DND-41 (cell line): ENCODE measurements around the gene COPS8.

Source experiments
- ATAC-seq: fragments of 200-7000 bp; cut with Tn5 transposase; 3 replicates; pipeline ENCODE4 v1.9.1; 2021; ENCODE audit warnings: low read depth; ENCODE audit not compliant: insufficient read depth
- DNase-seq: peaks from one replicate; pipeline ENCODE4 v3.0.0-alpha.2; 2020
- H2AFZ ChIP-seq: 2 replicates; pipeline ENCODE4 v1.6.0; 2012; ENCODE audit warnings: low read depth, low read length
- H3K27ac ChIP-seq: 2 replicates; pipeline ENCODE4 v1.5.1; 2012; ENCODE audit warnings: low read length, inconsistent platforms
- H3K27me3 ChIP-seq: fragments of 200-600 bp; sonication (generic); 2 replicates; pipeline ENCODE4 v1.6.0; 2012; ENCODE audit warnings: low read length, mild to moderate bottlenecking, inconsistent platforms; ENCODE audit not compliant: insufficient read depth, poor library complexity
- H3K36me3 ChIP-seq: 2 replicates; pipeline ENCODE4 v1.5.1; 2012; ENCODE audit warnings: low read length, inconsistent platforms; ENCODE audit not compliant: insufficient read depth
- H3K4me1 ChIP-seq: 2 replicates; pipeline ENCODE4 v1.5.1; 2012; ENCODE audit warnings: mild to moderate bottlenecking, low read length; ENCODE audit not compliant: insufficient read depth
- H3K4me2 ChIP-seq: 2 replicates; pipeline ENCODE4 v1.6.0; 2012; ENCODE audit warnings: mild to moderate bottlenecking, moderate library complexity, low read length, inconsistent platforms; ENCODE audit not compliant: insufficient read depth
- H3K4me3 ChIP-seq, 2 experiments: fragments of 200-600 bp in 1 of 2; shearing (Covaris generic) in 1 of 2; 2 replicates each; pipeline ENCODE4 v1.5.1; 2012 to 2016; ENCODE audit warnings: inconsistent platforms in 2 of 2, low read length in 2 of 2, mild to moderate bottlenecking in 2 of 2, low read depth in 1 of 2, moderate library complexity in 1 of 2
- H3K79me2 ChIP-seq: 2 replicates; pipeline ENCODE4 v1.6.0; 2012; ENCODE audit warnings: low read length, inconsistent platforms; ENCODE audit not compliant: insufficient read depth
- H3K9ac ChIP-seq: 2 replicates; pipeline ENCODE4 v1.6.0; 2012; ENCODE audit warnings: low read depth, mild to moderate bottlenecking, inconsistent platforms, low read length, moderate library complexity
- H3K9me3 ChIP-seq: 2 replicates; pipeline ENCODE4 v1.5.1; 2012; ENCODE audit warnings: low read length, moderate library complexity, mild to moderate bottlenecking, inconsistent platforms; ENCODE audit not compliant: insufficient read depth, severe bottlenecking
- H4K20me1 ChIP-seq: 2 replicates; pipeline ENCODE4 v1.6.0; 2012; ENCODE audit warnings: low read length; ENCODE audit not compliant: insufficient read depth
- EZH2 ChIP-seq: IDR thresholded peaks from 3 replicates; pipeline ENCODE4 v1.6.1; 2012; ENCODE audit warnings: borderline replicate concordance, low read depth, mild to moderate bottlenecking, moderate library complexity, low read length, inconsistent platforms; ENCODE audit not compliant: severe bottlenecking
- TF ChIP-seq, protein P1 (sequence below): IDR thresholded peaks from 2 replicates; pipeline ENCODE4 v1.5.1; 2012; ENCODE audit warnings: borderline replicate concordance, low read length, moderate library complexity, mild to moderate bottlenecking; ENCODE audit not compliant: poor library complexity, severe bottlenecking; ENCODE audit errors: extremely low read depth

Gene COPS8

DNA sequence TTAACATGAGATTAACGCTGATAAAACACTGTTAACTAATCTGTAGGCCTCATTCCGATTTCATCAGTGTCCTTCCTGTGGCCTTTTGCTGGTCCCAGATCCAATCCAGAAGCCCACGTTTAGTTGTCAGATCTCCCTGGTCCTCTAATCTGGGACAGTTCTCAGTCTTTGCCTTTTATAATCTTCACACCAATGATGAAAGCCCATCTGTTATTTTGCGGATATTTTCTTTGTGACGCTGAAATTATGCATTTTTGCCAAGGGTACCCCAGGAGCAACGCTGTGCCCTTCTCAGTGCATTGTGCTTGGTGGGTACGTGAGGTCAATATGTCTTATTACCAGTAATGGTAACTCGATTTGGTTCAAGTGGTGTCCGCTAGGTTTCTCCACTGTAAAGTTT is 51.1 kb downstream of the COPS8 start:
- Histone ChIP-seq H3K4me1 (no peaks in the 10 kb centered on the region), H3K9me3 (no peaks in the 10 kb centered on the region), H3K27ac (no peak overlapping the region), H4K20me1 (no peaks in the 10 kb centered on the region), H3K9ac (no peak overlapping the region), H2AFZ (no peak overlapping the region), H3K36me3 (no peaks in the 10 kb centered on the region), H3K4me2 (no peak overlapping the region), H3K27me3 (no peaks in the 10 kb centered on the region), H3K4me3 (no peak overlapping the region), H3K79me2 (no peaks in the 10 kb centered on the region)
- no peak for ATAC-seq
- DNase-seq: no peak
- TF ChIP-seq, protein P1, sequence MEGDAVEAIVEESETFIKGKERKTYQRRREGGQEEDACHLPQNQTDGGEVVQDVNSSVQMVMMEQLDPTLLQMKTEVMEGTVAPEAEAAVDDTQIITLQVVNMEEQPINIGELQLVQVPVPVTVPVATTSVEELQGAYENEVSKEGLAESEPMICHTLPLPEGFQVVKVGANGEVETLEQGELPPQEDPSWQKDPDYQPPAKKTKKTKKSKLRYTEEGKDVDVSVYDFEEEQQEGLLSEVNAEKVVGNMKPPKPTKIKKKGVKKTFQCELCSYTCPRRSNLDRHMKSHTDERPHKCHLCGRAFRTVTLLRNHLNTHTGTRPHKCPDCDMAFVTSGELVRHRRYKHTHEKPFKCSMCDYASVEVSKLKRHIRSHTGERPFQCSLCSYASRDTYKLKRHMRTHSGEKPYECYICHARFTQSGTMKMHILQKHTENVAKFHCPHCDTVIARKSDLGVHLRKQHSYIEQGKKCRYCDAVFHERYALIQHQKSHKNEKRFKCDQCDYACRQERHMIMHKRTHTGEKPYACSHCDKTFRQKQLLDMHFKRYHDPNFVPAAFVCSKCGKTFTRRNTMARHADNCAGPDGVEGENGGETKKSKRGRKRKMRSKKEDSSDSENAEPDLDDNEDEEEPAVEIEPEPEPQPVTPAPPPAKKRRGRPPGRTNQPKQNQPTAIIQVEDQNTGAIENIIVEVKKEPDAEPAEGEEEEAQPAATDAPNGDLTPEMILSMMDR: no peak
- no peak for TF ChIP-seq EZH2

GRCh38 chr2:237137626-237138323 is 52.1 kb downstream of the COPS8 start:
- Histone ChIP-seq H2AFZ (no peak overlapping the region), H3K36me3 (no peaks in the 10 kb centered on the region), H3K79me2 (no peaks in the 10 kb centered on the region), H3K27me3 (no peaks in the 10 kb centered on the region), H3K4me1 (no peaks in the 10 kb centered on the region), H4K20me1 (no peaks in the 10 kb centered on the region), H3K9me3 (no peaks in the 10 kb centered on the region), H3K4me2 (no peak overlapping the region), H3K4me3 (no peak overlapping the region), H3K9ac (no peak overlapping the region), H3K27ac (no peak overlapping the region)
- no peak for ATAC-seq
- no peak for DNase-seq
- TF ChIP-seq, protein P1: no peak
- TF ChIP-seq EZH2: no peak

DNA sequence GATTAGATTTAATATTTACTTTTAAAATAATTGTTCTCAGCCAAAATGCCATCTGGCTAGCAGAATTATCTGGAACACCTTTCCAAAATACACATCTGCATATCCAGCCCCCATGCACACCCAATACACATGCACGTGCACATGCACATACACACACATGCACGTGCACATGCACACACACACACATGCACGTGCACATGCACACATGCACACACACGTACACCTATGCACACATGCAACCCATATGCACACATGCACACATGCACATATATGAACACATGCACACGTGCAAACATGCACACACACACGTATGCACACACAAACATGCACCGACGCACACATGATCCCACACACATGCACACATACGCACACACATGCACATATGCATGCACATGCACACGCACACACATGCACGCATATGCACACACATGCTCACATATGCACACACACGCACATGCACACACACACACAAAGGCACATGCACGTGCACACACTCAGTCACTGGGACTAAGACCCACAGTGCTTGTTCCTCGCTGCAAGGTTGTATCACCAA is 53.5 kb downstream of the COPS8 start:
- Histone ChIP-seq H4K20me1 (no peaks in the 10 kb centered on the region), H3K4me1 (no peaks in the 10 kb centered on the region), H2AFZ (no peak overlapping the region), H3K36me3 (no peaks in the 10 kb centered on the region), H3K9me3 (no peaks in the 10 kb centered on the region), H3K9ac (no peak overlapping the region), H3K27me3 (no peaks in the 10 kb centered on the region), H3K27ac (no peak overlapping the region), H3K79me2 (no peaks in the 10 kb centered on the region), H3K4me2 (no peak overlapping the region), H3K4me3 (no peak overlapping the region)
- no peak for ATAC-seq
- DNase-seq: no peak
- TF ChIP-seq, protein P1: no peak
